HT1080 (cell line): ENCODE measurements around the gene RAD52. TPM values are rescaled to one million over a fixed set of nuclear protein-coding genes. Genes with fewer than 3 reads are reported as not detected.
A peak's percentile ranks its signal among the peaks of the same experiment; 100 is the strongest.

Source experiments
- DNase-seq: peaks from one replicate; pipeline ENCODE4 v3.0.0-alpha.2; 2015; ENCODE audit warnings: low read depth
- total RNA-seq: library from RNA; depleted of rRNA; stranded (reverse); fragments of >200 nt; shearing (Covaris generic); gene quantifications from 2 replicates; pipeline ENCODE4 v1.2.3, GENCODE V29; 2014; rRNA removed

RAD52 gene
- total RNA-seq, 1 experiment from 2014 or later: 9.9 TPM

- DNase-seq: peak; percentile 85
These were observed 69.9 kb downstream of the RAD52 start for GRCh38 chr12:879641-880040.

GRCh38 chr12:873954-874353, 75.5 kb downstream of the RAD52 start:
- peak; percentile 70 for DNase-seq

GRCh38 chr12:870378-870777, 79.1 kb downstream of the RAD52 start:
- no peak for DNase-seq

- no peak for DNase-seq
These were observed 80.8 kb downstream of the RAD52 start for GRCh38 chr12:868722-869121.

- no peak for DNase-seq
These were observed 81.6 kb downstream of the RAD52 start for GRCh38 chr12:867905-868304.

- DNase-seq: no peak
These were observed 83.9 kb downstream of the RAD52 start for GRCh38 chr12:865614-866013.

- no peak for DNase-seq
These were observed 86.2 kb downstream of the RAD52 start for GRCh38 chr12:863285-863684.

- DNase-seq: no peak
These were observed 87.1 kb downstream of the RAD52 start for GRCh38 chr12:862303-862911.

Other genes starting within 250 kb of the RAD52 start
- gene WNK1, start 197.1 kb downstream of the RAD52 start, total RNA-seq: 50.6 and 53.5 TPM in 2 replicates
- gene ERC1, start 41.5 kb upstream of the RAD52 start, total RNA-seq: 11.1 and 17.9 TPM in 2 replicates